ENCODE results near the gene CDCA5.

CDCA5 gene

GRCh38 chr11:65066805-65067291, 17.0 kb downstream of the CDCA5 start:
- Histone ChIP-seq H3K9me3 (ENCODE audit: low read length) (no peaks in the 10 kb centered on the region), H2AFZ (ENCODE audit: low read length) (no peak overlapping the region), H3K9me2 (ENCODE audit: low read depth, low read length) (no peaks in the 10 kb centered on the region), H3K4me2 (ENCODE audit: low read length) (no peak overlapping the region), H3K4me1 (ENCODE audit: insufficient read depth, low read length, severe bottlenecking) (peaks cover 4% of the 10 kb centered on the region), H3K9ac (ENCODE audit: low read length) (no peak overlapping the region), H3K79me2 (ENCODE audit: insufficient read depth, low read length) (no peaks in the 10 kb centered on the region), H3K36me3 (ENCODE audit: insufficient read depth, low read length) (no peaks in the 10 kb centered on the region; the same call in 1 of the 2 replicates), H3K27ac (ENCODE audit: low read depth, low read length, poor library complexity, severe bottlenecking) (no peak overlapping the region), H3F3A (ENCODE audit: insufficient read depth, low read length) (no peaks in the 10 kb centered on the region), H3K27me3 (ENCODE audit: insufficient read depth, low read length) (no peaks in the 10 kb centered on the region), H3K4me3 (ENCODE audit: low read depth, low read length, poor library complexity, severe bottlenecking) (no peak overlapping the region), H4K20me1 (ENCODE audit: insufficient read depth, low read length) (no peaks in the 10 kb centered on the region)
- no peak for TF ChIP-seq CTCF (IDR thresholded peaks at IDR 0.05; ENCODE audit: low read length)
- no peak for TF ChIP-seq EZH2 (IDR thresholded peaks at IDR 0.05; ENCODE audit: borderline replicate concordance, low read length)

GRCh38 chr11:65066315-65066714, 17.5 kb downstream of the CDCA5 start:
- Histone ChIP-seq H3K9me2 (ENCODE audit: low read depth, low read length) (no peaks in the 10 kb centered on the region), H3F3A (ENCODE audit: insufficient read depth, low read length) (no peaks in the 10 kb centered on the region), H3K27ac (ENCODE audit: low read depth, low read length, poor library complexity, severe bottlenecking) (no peak overlapping the region), H4K20me1 (ENCODE audit: insufficient read depth, low read length) (no peaks in the 10 kb centered on the region), H3K36me3 (ENCODE audit: insufficient read depth, low read length) (no peaks in the 10 kb centered on the region; the same call in 1 of the 2 replicates), H3K4me1 (ENCODE audit: insufficient read depth, low read length, severe bottlenecking) (no peaks in the 10 kb centered on the region), H3K79me2 (ENCODE audit: insufficient read depth, low read length) (no peaks in the 10 kb centered on the region), H2AFZ (ENCODE audit: low read length) (no peak overlapping the region), H3K27me3 (ENCODE audit: insufficient read depth, low read length) (no peaks in the 10 kb centered on the region), H3K4me3 (ENCODE audit: low read depth, low read length, poor library complexity, severe bottlenecking) (no peak overlapping the region), H3K9me3 (ENCODE audit: low read length) (no peaks in the 10 kb centered on the region), H3K9ac (ENCODE audit: low read length) (no peak overlapping the region), H3K4me2 (ENCODE audit: low read length) (no peak overlapping the region)
- no peak for TF ChIP-seq CTCF (IDR thresholded peaks at IDR 0.05; ENCODE audit: low read length)
- TF ChIP-seq EZH2 (IDR thresholded peaks at IDR 0.05; ENCODE audit: borderline replicate concordance, low read length): no peak

- H3K9me3 ChIP-seq (ENCODE audit: low read length): no peaks in the 10 kb centered on the region
- no peak overlapping the region for H3K9ac ChIP-seq (ENCODE audit: low read length)
- no peaks in the 10 kb centered on the region for H4K20me1 ChIP-seq (ENCODE audit: insufficient read depth, low read length)
- no peaks in the 10 kb centered on the region for H3K9me2 ChIP-seq (ENCODE audit: low read depth, low read length)
- H3K27me3 ChIP-seq (ENCODE audit: insufficient read depth, low read length): no peaks in the 10 kb centered on the region
- no peaks in the 10 kb centered on the region; the same call in 1 of the 2 replicates for H3K36me3 ChIP-seq (ENCODE audit: insufficient read depth, low read length)
- no peaks in the 10 kb centered on the region for H3F3A ChIP-seq (ENCODE audit: insufficient read depth, low read length)
- no peak overlapping the region for H2AFZ ChIP-seq (ENCODE audit: low read length)
- H3K4me3 ChIP-seq (ENCODE audit: low read depth, low read length, poor library complexity, severe bottlenecking): no peak overlapping the region
- no peaks in the 10 kb centered on the region for H3K79me2 ChIP-seq (ENCODE audit: insufficient read depth, low read length)
- no peak for TF ChIP-seq EZH2 (IDR thresholded peaks at IDR 0.05; ENCODE audit: borderline replicate concordance, low read length)
- TF ChIP-seq CTCF (IDR thresholded peaks at IDR 0.05; ENCODE audit: low read length): no peak
- H3K27ac ChIP-seq (ENCODE audit: low read depth, low read length, poor library complexity, severe bottlenecking): no peak overlapping the region
- no peak overlapping the region for H3K4me2 ChIP-seq (ENCODE audit: low read length)
- H3K4me1 ChIP-seq (ENCODE audit: insufficient read depth, low read length, severe bottlenecking): peaks cover 4% of the 10 kb centered on the region
Observed at GRCh38 chr11:65065851-65066250, 18.0 kb downstream of the CDCA5 start.

Measured in OCI-LY1 (cell line).